ENCODE data around the gene GNB1.

The GNB1 gene

GRCh38 chr1:1779691-1780597 is 110.9 kb downstream of the GNB1 start:
- no peak for DNase-seq

GRCh38 chr1:1779320-1779675 is 111.6 kb downstream of the GNB1 start:
- DNase-seq: no peak

GRCh38 chr1:1778663-1779319 is 112.1 kb downstream of the GNB1 start:
- DNase-seq: no peak

- no peak for DNase-seq
Measured at GRCh38 chr1:1777950-1778662, 112.8 kb downstream of the GNB1 start, which contains the start of gene NADK. Gene NADK (minus strand): TSS chr1:1778470. CDS start chr1:1765406, 13,064 bp downstream.

GRCh38 chr1:1777583-1777899 is 113.3 kb downstream of the GNB1 start:
- DNase-seq: no peak

- no peak for DNase-seq
Measured at GRCh38 chr1:1776672-1777582, 114.0 kb downstream of the GNB1 start.

- no peak for DNase-seq
Measured at GRCh38 chr1:1775327-1776226, 115.3 kb downstream of the GNB1 start.

- no peak for DNase-seq
Measured at GRCh38 chr1:1773874-1774273, 117.0 kb downstream of the GNB1 start.

GRCh38 chr1:1771096-1771495 is 119.8 kb downstream of the GNB1 start:
- no peak for DNase-seq

- no peak for DNase-seq
Measured at GRCh38 chr1:1770102-1770501, 120.8 kb downstream of the GNB1 start.

GRCh38 chr1:1768249-1768992 is 122.5 kb downstream of the GNB1 start:
- DNase-seq: no peak

GRCh38 chr1:1764876-1765470 is 125.9 kb downstream of the GNB1 start:
- DNase-seq: no peak

- no peak for DNase-seq
Measured at GRCh38 chr1:1763657-1764621, 126.9 kb downstream of the GNB1 start.

- no peak for DNase-seq
Measured at GRCh38 chr1:1761504-1762376, 129.1 kb downstream of the GNB1 start.

GRCh38 chr1:1760715-1761114 is 130.2 kb downstream of the GNB1 start:
- DNase-seq: no peak

- DNase-seq: no peak
Measured at GRCh38 chr1:1760345-1760650, 130.6 kb downstream of the GNB1 start.

- no peak for DNase-seq
Measured at GRCh38 chr1:1759456-1760344, 131.2 kb downstream of the GNB1 start.
